D721Med (cell line): ENCODE data around the gene NAE1.

Experiments
- DNase-seq: peaks from one replicate; pipeline ENCODE4 v3.0.0; 2011; ENCODE audit warnings: low spot score; ENCODE audit not compliant: insufficient read length
- FAIRE-seq: peaks from 2 replicates; lab custom pipeline; 2011; peaks lifted over from hg19 to GRCh38; lab: Jason Lieb, UNC
- TF ChIP-seq, protein P1 (sequence below): IDR thresholded peaks from 2 replicates; pipeline ENCODE4 v1.5.1; 2012; ENCODE audit warnings: mild to moderate bottlenecking, control low read depth; ENCODE audit not compliant: insufficient read depth; ENCODE audit errors: missing control alignments

Gene NAE1

GRCh38 chr16:66752958-66753357, 77.8 kb downstream of the NAE1 start:
- TF ChIP-seq, protein P1, sequence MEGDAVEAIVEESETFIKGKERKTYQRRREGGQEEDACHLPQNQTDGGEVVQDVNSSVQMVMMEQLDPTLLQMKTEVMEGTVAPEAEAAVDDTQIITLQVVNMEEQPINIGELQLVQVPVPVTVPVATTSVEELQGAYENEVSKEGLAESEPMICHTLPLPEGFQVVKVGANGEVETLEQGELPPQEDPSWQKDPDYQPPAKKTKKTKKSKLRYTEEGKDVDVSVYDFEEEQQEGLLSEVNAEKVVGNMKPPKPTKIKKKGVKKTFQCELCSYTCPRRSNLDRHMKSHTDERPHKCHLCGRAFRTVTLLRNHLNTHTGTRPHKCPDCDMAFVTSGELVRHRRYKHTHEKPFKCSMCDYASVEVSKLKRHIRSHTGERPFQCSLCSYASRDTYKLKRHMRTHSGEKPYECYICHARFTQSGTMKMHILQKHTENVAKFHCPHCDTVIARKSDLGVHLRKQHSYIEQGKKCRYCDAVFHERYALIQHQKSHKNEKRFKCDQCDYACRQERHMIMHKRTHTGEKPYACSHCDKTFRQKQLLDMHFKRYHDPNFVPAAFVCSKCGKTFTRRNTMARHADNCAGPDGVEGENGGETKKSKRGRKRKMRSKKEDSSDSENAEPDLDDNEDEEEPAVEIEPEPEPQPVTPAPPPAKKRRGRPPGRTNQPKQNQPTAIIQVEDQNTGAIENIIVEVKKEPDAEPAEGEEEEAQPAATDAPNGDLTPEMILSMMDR, result no peak
- FAIRE-seq (no peak), DNase-seq (no peak)
